RPMI7951 (cell line): Measurements from ENCODE around the gene ZNF521. TPM values are rescaled to one million over a fixed set of nuclear protein-coding genes. Genes with fewer than 3 reads are reported as not detected.

Experiments
- DNase-seq: peaks from one replicate; pipeline ENCODE4 v3.0.0-alpha.2; 2012; ENCODE audit warnings: low read depth
- total RNA-seq: library from RNA; depleted of rRNA; stranded (reverse); fragments of >200 nt; shearing (Covaris generic); gene quantifications from 2 replicates; pipeline ENCODE4 v1.2.3, GENCODE V29; 2014

ZNF521 gene
- total RNA-seq, 1 experiment from 2014 or later, result 10.9 TPM

GRCh38 chr18:25250474-25250851 lies 101.5 kb downstream of the ZNF521 start:
- DNase-seq, result no peak

- DNase-seq, result no peak
Observed at GRCh38 chr18:25248755-25249154, 103.2 kb downstream of the ZNF521 start.

GRCh38 chr18:25247725-25248124 lies 104.2 kb downstream of the ZNF521 start:
- DNase-seq, result peak; percentile 57

GRCh38 chr18:25244924-25245698 lies 106.9 kb downstream of the ZNF521 start:
- no peak for DNase-seq

- DNase-seq, result no peak
Observed at GRCh38 chr18:25244170-25244569, 107.8 kb downstream of the ZNF521 start.

GRCh38 chr18:25243754-25244153 lies 108.2 kb downstream of the ZNF521 start:
- DNase-seq, result no peak

- DNase-seq, result no peak
Observed at GRCh38 chr18:25243257-25243656, 108.7 kb downstream of the ZNF521 start.

- DNase-seq, result no peak
Observed at GRCh38 chr18:25240420-25240770, 111.6 kb downstream of the ZNF521 start.

GRCh38 chr18:25239581-25240419 lies 112.2 kb downstream of the ZNF521 start:
- peak; percentile 18 for DNase-seq

GRCh38 chr18:25239151-25239550 lies 112.8 kb downstream of the ZNF521 start:
- no peak for DNase-seq

- DNase-seq, result no peak
Observed at GRCh38 chr18:25237571-25238267, 114.2 kb downstream of the ZNF521 start.

GRCh38 chr18:25236736-25237135 lies 115.2 kb downstream of the ZNF521 start:
- no peak for DNase-seq

GRCh38 chr18:25235401-25236042 lies 116.4 kb downstream of the ZNF521 start:
- no peak for DNase-seq

- no peak for DNase-seq
Observed at GRCh38 chr18:25234740-25235345, 117.1 kb downstream of the ZNF521 start.

GRCh38 chr18:25234322-25234639 lies 117.7 kb downstream of the ZNF521 start:
- no peak for DNase-seq

GRCh38 chr18:25233528-25234321 lies 118.2 kb downstream of the ZNF521 start:
- DNase-seq, result peak; percentile 13

- no peak for DNase-seq
Observed at GRCh38 chr18:25231327-25231691, 120.7 kb downstream of the ZNF521 start.

GRCh38 chr18:25230658-25231326 lies 121.2 kb downstream of the ZNF521 start:
- DNase-seq, result peak; percentile 68

GRCh38 chr18:25229920-25230319 lies 122.0 kb downstream of the ZNF521 start:
- no peak for DNase-seq

- DNase-seq, result peak; percentile 64
Observed at GRCh38 chr18:25229081-25229480, 122.9 kb downstream of the ZNF521 start.
